GM13977 (cell line): ENCODE results near the gene ACTBL2.
"Not testable (repeated sequence)": the region's sequence is repeated elsewhere in the genome, so short reads cannot be mapped to it uniquely, and the experiment has no call there.

Source experiments
- DNase-seq: peaks from one replicate; pipeline ENCODE4 v3.0.0; 2012; ENCODE audit warnings: low spot score
- in situ Hi-C: fragments of 300-500 bp; cut with MboI; formaldehyde crosslinking; loops from one replicate; pipeline ENCODE4 v1.12.0; 2022; ENCODE audit warnings: low sequenced_read_pairs, low pct_unique_long_range_greater_than_20kb, mixed read lengths, inconsistent platforms; ENCODE audit not compliant: unreplicated experiment
- TF ChIP-seq, protein P1 (sequence below): IDR thresholded peaks from 2 replicates; pipeline ENCODE4 v1.5.1; 2012; ENCODE audit warnings: mild to moderate bottlenecking, control low read depth; ENCODE audit not compliant: insufficient read depth; ENCODE audit errors: extremely low read depth, missing control alignments

ACTBL2 gene

GRCh38 chr5:57478826-57479225 lies 3.8 kb downstream of the ACTBL2 start:
- no peak for DNase-seq
- TF ChIP-seq, protein P1, sequence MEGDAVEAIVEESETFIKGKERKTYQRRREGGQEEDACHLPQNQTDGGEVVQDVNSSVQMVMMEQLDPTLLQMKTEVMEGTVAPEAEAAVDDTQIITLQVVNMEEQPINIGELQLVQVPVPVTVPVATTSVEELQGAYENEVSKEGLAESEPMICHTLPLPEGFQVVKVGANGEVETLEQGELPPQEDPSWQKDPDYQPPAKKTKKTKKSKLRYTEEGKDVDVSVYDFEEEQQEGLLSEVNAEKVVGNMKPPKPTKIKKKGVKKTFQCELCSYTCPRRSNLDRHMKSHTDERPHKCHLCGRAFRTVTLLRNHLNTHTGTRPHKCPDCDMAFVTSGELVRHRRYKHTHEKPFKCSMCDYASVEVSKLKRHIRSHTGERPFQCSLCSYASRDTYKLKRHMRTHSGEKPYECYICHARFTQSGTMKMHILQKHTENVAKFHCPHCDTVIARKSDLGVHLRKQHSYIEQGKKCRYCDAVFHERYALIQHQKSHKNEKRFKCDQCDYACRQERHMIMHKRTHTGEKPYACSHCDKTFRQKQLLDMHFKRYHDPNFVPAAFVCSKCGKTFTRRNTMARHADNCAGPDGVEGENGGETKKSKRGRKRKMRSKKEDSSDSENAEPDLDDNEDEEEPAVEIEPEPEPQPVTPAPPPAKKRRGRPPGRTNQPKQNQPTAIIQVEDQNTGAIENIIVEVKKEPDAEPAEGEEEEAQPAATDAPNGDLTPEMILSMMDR, result no peak
- in situ Hi-C loops, result no loop called here

DNA sequence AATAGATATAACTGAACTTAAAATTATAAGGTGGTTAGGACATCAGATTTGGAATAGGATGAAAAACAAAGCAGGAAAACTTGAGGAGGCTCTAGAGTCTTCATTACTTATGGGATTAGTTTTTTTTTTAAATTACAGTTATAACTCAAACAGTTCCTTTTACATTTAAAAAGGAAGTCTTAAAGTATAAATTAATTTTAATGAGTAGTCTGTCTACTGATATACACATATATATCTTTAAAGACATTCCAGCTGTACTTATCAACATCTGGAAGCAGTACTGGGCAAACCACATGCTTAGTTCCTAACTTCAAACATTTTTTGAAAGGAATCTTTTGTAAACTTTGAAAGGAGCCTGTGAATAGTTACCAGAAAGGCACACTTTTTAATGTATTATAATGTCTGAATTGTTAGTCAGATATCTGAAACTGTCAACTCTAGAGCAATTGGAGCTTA lies 6.0 kb downstream of the ACTBL2 start:
- in situ Hi-C loops, result no loop called here
- DNase-seq, result no peak
- TF ChIP-seq, protein P1, result no peak

- in situ Hi-C loops, result no loop called here
- DNase-seq, result no peak
- TF ChIP-seq, protein P1, result no peak
Observed at GRCh38 chr5:57470339-57470738, 12.3 kb downstream of the ACTBL2 start.

DNA sequence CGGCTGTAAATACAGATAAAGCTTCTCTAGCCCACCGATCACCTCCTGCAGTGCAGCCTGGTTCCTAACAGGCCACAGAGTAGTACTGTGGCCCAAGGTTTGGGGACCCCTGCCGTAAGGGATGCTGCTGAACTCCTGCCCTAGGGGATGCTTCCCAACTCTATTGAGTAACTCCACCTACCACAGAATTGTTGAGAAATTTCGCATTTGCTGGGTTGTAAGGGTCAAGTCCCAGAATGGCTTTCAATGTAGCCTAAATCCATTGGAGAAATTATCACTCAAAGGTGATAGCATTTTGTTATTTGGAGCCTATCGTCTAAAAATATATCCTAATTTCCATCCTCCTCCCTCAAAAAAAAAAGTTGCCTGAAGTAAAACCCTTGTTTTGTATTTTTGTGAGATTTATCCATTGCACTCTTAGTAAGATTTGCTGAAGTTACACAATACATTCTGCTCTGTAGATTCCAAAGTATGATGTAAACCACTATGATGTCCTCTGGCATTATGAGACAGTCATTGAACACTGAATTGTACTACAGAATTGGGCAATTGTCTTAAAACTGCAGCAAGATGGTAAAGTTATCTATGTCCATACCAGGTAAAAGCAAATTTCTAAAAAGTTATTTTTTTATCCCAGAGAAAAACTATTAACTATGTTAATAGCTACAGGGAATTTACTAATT lies 14.0 kb downstream of the ACTBL2 start:
- TF ChIP-seq, protein P1, result no peak
- DNase-seq, result no peak
- in situ Hi-C loops, result no loop called here

GRCh38 chr5:57466544-57466943 lies 16.1 kb downstream of the ACTBL2 start:
- in situ Hi-C loops, result no loop called here
- DNase-seq, result no peak
- TF ChIP-seq, protein P1, result no peak

DNA sequence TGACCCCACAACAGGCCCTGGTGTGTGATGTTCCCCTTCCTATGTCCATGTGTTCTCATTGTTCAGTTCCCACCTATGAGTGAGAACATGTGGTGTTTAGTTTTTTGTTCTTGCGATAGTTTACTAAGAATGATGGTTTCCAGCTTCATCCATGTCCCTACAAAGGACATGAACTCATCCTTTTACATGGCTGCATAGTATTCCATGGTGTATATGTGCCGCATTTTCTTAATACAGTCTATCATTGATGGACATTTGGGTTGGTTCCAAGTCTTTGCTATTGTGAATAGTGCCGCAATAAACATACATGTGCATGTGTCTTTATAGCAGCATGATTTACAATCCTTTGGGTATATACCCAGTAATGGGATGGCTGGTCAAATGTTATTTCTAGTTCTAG lies 22.6 kb downstream of the ACTBL2 start:
- in situ Hi-C loops, DNase-seq: not testable (repeated sequence)

DNA sequence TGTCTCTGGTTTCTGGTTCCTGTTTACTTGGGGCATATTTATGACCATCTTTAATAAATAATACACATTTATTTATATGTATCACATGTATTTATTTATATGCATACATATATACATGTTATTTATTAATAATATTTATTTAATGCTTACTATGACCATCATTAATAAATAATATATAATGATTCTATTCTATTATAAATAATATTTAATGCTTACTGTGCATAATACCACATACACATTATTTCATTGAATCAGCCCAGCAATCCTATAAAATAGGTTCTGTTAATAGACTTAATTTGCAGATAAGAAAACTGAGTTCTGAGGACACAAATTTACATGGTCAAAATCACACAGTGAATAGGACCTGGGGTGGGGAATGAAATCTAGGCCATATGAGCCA lies 24.2 kb downstream of the ACTBL2 start:
- no peak for DNase-seq
- TF ChIP-seq, protein P1, result no peak
- in situ Hi-C loops, result no loop called here
